Right lobe of liver (tissue), 6 donors: ENCODE data around the gene CYTH4. TPM values are rescaled to one million over a fixed set of nuclear protein-coding genes. Genes with fewer than 3 reads are reported as not detected.

Experiments
- ATAC-seq, 4 donors: fragments of 200-7000 bp; cut with Tn5 transposase; one replicate each; pipeline ENCODE4 v1.9.1; 2020; ENCODE audit warnings: mild to moderate bottlenecking in 4 of 4, moderate library complexity in 4 of 4
- DNase-seq, 3 donors: peaks; one replicate each; pipeline ENCODE4 v3.0.0-alpha.2; 2020
- H3K27ac ChIP-seq, 3 donors: fragments of 200-600 bp; one replicate each; pipeline ENCODE4 v1.8.0; 2022
- H3K27me3 ChIP-seq, 2 donors: fragments of 200-600 bp; one replicate each; pipeline ENCODE4 v1.8.0; 2022
- H3K36me3 ChIP-seq, 4 donors: fragments of 200-600 bp; sonication (generic) in 1 of 4; one replicate each; pipeline versions ENCODE4 v1.5.1 to v1.8.0; 2017 to 2022; ENCODE audit warnings: control low read depth in 1 of 4
- H3K4me1 ChIP-seq, 4 donors: fragments of 200-600 bp; sonication (generic) in 1 of 4; one replicate each; pipeline versions ENCODE4 v1.5.1 to v1.8.0; 2017 to 2022; ENCODE audit warnings: control low read depth in 1 of 4
- H3K4me3 ChIP-seq, 3 donors: fragments of 200-600 bp; one replicate each; pipeline ENCODE4 v1.8.0; 2022
- H3K9me3 ChIP-seq, 4 donors: fragments of 200-600 bp; sonication (generic) in 1 of 4; one replicate each; pipeline versions ENCODE4 v1.5.1 to v1.8.0; 2017 to 2022; ENCODE audit warnings: control low read depth in 1 of 4
- POLR2A ChIP-seq: fragments of 450-650 bp; IDR thresholded peaks from one replicate; pipeline ENCODE4 v1.6.1; 2017; ENCODE audit warnings: antibody characterized with exemption, mild to moderate bottlenecking
- WGBS: methylation state at CpG from one replicate; pipeline ENCODE4 v1.1.6; 2018; ENCODE audit warnings: low coverage, low lambda C conversion rate; ENCODE audit not compliant: insufficient coverage; ENCODE audit errors: missing lambda C conversion rate; 5-methylcytosine and 5-hydroxymethylcytosine counted together
- intact Hi-C, 2 donors: fragments of 100-400 bp; cut with DNase I; formaldehyde crosslinking; loops; one replicate each; pipeline versions ENCODE4 v1.11.2 to v1.14.1; 2022
- total RNA-seq, 6 experiments: library from RNA; depleted of rRNA in 2 of 6; stranded (reverse); fragments of >200 nt in 2 of 6; fragmentation: NEBNext Ultra II Directional in 3 of 6; extraction: Animal tissue kit (Norgen Biotek cat#: 25700) in 3 of 6; gene quantifications; one replicate each; pipeline versions ENCODE4 v1.1.0 to v1.2.4, GENCODE V29; 2016 to 2023
- TF ChIP-seq, protein P1 (sequence below), 4 donors: fragments of 200-600 bp in 3 of 4; fragments of 450-650 bp in 1 of 4; IDR thresholded peaks; one replicate each; pipeline versions ENCODE4 v1.5.1 to v1.8.0; 2016 to 2022; ENCODE audit warnings: antibody characterized with exemption in 4 of 4, mild to moderate bottlenecking in 2 of 4
- donor health status: DM: no; HTN: yes; CAD: no.
- donor health status: DM: no; HTN: no; CAD: no.
- donor health status: DM: no; HTN: no; CAD: no.
- donor health status: DM: no; HTN: yes; CAD: no.
- donor health status: DM: no; HTN: yes; CAD: no.

The CYTH4 gene
- total RNA-seq, 6 experiments from 2014 or later: 2.9 to 12.8 (median 4.0) TPM

DNA sequence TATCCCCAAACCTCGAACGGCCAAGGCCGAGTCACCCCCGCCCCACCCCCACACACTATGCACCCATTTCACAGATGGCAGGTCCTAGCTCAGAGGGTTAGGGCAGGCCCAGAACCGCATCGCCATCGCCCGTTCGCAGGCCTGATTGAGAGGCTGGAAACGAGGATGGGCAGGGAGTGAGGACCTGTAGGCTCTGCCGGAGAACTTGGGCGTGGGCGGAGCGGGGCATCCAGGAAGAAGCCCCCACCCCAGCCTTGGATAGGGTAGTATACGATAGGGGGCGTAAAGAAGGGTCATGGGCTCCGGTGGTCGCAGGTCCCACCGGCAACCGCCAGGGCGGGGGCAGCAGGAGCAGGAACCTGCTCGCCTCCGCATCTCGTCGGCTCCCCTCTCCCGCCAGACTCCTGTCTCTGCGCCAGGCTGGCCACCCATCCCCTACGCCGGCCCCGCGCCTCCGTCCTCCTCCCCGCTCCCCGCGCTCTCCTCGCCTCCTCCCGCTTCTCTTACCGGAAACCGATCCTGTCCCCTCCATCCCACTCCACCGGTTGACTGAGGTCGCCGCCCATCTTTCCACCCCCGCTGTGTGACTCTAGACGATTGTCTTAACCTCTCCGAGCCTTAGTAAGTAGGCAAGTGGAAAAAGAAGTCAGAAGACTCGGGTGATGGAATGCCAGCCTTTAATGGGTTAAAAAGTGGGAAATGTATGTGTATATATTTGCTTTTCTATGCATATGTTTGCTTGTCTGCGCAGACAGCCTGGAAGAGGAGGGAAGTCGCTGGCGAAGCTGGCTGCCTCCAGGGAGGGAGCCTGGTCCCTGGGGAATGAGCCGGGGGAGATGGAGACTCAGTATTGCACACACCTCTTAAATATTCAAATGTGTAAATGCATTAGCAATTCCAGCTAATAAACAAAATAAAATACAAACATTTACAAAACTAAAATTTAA lies 52.8 kb downstream of the CYTH4 start:
- H3K27me3 ChIP-seq: no peaks in the 10 kb centered on the region
- TF ChIP-seq, protein P1, sequence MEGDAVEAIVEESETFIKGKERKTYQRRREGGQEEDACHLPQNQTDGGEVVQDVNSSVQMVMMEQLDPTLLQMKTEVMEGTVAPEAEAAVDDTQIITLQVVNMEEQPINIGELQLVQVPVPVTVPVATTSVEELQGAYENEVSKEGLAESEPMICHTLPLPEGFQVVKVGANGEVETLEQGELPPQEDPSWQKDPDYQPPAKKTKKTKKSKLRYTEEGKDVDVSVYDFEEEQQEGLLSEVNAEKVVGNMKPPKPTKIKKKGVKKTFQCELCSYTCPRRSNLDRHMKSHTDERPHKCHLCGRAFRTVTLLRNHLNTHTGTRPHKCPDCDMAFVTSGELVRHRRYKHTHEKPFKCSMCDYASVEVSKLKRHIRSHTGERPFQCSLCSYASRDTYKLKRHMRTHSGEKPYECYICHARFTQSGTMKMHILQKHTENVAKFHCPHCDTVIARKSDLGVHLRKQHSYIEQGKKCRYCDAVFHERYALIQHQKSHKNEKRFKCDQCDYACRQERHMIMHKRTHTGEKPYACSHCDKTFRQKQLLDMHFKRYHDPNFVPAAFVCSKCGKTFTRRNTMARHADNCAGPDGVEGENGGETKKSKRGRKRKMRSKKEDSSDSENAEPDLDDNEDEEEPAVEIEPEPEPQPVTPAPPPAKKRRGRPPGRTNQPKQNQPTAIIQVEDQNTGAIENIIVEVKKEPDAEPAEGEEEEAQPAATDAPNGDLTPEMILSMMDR (IDR thresholded peaks at IDR 0.05): no peak
- TF ChIP-seq POLR2A: no peak
- ATAC-seq: no peak
- WGBS: 18% methylated on average over 15 of the region's 50 CpGs
- no peak for DNase-seq
- no peak overlapping the region for H3K27ac ChIP-seq
- no peak overlapping the region for H3K4me3 ChIP-seq
- intact Hi-C loops: no loop called here
- H3K9me3 ChIP-seq: no peaks in the 10 kb centered on the region
- H3K36me3 ChIP-seq: no peaks in the 10 kb centered on the region
- H3K4me1 ChIP-seq: no peaks in the 10 kb centered on the region

DNA sequence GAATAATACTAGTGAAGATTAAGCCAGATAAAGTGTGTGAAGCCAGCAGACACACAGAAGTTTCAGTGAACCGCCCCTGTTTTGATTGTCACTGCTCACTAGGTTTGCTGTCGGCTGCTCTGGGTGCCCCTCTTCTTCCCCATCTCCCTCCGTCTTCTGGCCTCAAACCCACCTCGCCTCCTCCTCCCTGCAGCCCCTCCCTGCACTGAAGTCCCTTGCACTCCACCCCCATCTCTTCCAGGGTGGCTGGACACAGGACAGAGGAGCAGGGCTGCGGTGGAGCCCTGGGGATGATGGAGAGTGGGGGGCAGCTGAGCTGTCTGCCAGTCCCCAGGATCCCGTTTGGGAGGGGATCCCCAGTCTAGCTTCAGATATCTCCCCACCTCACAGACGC lies 53.5 kb downstream of the CYTH4 start:
- no peak for ATAC-seq
- Histone ChIP-seq H3K27ac (no peak overlapping the region), H3K4me1 (no peaks in the 10 kb centered on the region), H3K9me3 (no peaks in the 10 kb centered on the region), H3K4me3 (no peak overlapping the region), H3K36me3 (no peaks in the 10 kb centered on the region), H3K27me3 (no peaks in the 10 kb centered on the region)
- 42% methylated on average over 5 of the region's 7 CpGs for WGBS
- DNase-seq: no peak
- TF ChIP-seq, protein P1 (IDR thresholded peaks at IDR 0.05): no peak
- TF ChIP-seq POLR2A: no peak
- intact Hi-C loops: no loop called here

DNA sequence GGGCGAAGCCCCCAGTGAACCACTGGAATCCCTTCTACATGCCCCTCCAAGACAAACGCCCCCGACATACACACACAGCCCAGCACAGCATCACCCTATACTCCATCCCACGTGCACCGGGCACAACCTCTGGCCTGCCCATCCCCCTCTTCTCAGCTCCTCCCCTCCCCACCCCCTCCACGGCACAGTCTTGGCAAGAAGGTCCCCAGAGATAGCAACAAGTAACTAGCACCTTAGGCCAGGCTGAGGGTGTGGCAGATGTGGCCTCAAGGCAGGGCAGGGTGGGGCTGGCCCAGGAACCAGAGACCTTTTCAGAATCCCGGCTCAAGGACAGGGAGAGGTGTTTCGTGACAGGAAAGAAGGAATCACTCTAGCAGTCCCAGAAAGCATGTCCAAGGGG lies 54.3 kb downstream of the CYTH4 start:
- intact Hi-C loops: no loop called here

DNA sequence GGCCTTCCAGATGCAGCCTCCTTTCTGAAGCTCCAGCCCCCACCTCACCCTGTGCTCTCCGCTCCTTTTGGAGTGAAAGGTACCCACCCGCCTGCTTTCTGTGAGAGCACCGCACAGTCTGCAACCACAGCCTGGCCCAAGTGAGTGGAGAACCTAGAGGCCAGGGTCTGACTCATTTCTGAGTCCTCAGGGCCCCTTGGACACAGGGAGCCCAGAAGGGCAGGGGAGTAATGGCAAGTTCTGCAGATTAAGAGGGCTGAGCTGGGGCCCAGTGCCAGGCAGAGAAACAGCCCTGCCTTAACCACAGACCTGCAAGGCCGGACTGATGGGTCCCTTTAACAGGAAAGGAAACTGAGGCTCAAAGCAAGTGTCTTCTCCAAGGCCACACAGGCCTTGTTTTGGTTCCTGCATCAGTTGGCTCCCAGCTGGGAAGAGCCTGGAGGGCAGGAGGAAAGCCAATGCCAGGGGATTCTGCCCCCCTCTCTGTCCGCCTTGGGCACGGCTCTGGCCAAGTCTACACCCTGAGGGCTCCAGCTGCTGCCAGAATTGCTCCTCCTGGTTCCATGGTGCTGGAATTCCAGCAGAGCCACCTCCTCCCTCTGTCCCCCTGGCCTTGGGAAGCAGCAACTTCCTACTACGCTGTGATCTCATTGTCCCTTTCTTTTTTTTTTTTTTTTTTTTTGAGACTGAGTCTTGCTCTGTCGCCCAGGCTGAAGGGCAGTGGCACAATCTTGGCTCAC lies 55.1 kb downstream of the CYTH4 start:
- intact Hi-C loops: no loop called here
- H3K36me3 ChIP-seq: no peaks in the 10 kb centered on the region
- no peak overlapping the region for H3K27ac ChIP-seq
- no peaks in the 10 kb centered on the region for H3K27me3 ChIP-seq
- no peak overlapping the region for H3K4me3 ChIP-seq
- no peaks in the 10 kb centered on the region for H3K9me3 ChIP-seq
- no peaks in the 10 kb centered on the region for H3K4me1 ChIP-seq
- ATAC-seq (no peak), DNase-seq (no peak)
- 94% methylated on average over 3 of the region's 8 CpGs for WGBS
- TF ChIP-seq POLR2A: no peak
- TF ChIP-seq, protein P1 (IDR thresholded peaks at IDR 0.05): no peak

More for the DNA sequence above, 54.3 kb downstream of the CYTH4 start:
- Histone ChIP-seq H3K27ac (no peak overlapping the region), H3K4me1 (no peaks in the 10 kb centered on the region), H3K27me3 (no peaks in the 10 kb centered on the region), H3K36me3 (no peaks in the 10 kb centered on the region), H3K4me3 (no peak overlapping the region), H3K9me3 (no peaks in the 10 kb centered on the region)
- 73% methylated on average over 6 of the region's 8 CpGs for WGBS
- no peak for TF ChIP-seq POLR2A
- TF ChIP-seq, protein P1 (IDR thresholded peaks at IDR 0.05): no peak
- ATAC-seq: no peak
- DNase-seq: no peak
